ENCODE measurements around the gene TEX13D.

TEX13D gene

DNA sequence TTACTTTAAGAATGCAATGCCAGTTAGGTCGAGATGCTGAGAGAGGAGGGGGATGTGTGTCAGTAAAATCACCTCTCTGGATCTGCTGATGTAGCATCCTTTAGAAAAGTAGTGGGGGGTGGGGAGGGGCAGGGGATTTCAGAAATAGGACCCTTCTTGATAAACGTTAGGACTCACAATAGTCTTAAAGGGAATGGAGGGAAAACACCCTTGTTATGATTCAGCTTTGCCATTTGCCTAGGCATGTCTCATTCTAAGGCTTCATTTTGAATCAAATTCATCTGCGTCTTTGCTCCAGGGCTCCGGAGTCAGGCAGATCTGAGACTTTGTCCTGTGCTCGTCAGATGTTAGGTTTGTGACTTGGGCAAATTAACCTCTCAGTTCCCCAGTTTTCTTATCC is 14.8 kb downstream of the TEX13D start:
- no peaks in the 10 kb centered on the region for H3K36me3 ChIP-seq (ENCODE audit: control insufficient read depth in 1 of 2, insufficient read depth in 2 of 2, low read length in 2 of 2)
- no peaks in the 10 kb centered on the region for H3K27me3 ChIP-seq (ENCODE audit: control insufficient read depth in 1 of 2, insufficient read depth in 2 of 2, low read length in 2 of 2)
- H3K4me3 ChIP-seq (ENCODE audit: low read depth in 1 of 2, low read length in 2 of 2) = no peak overlapping the region
- no peak overlapping the region for H3K27ac ChIP-seq (ENCODE audit: low read depth, low read length)
- no peak overlapping the region for H3K9ac ChIP-seq (ENCODE audit: low read depth in 1 of 2, low read length in 2 of 2)
- H3K9me3 ChIP-seq (ENCODE audit: control insufficient read depth in 1 of 2, low read length in 2 of 2) = no peaks in the 10 kb centered on the region
- no peaks in the 10 kb centered on the region for H3K4me1 ChIP-seq (ENCODE audit: control insufficient read depth in 1 of 2, insufficient read depth in 2 of 2, low read length in 2 of 2)

DNA sequence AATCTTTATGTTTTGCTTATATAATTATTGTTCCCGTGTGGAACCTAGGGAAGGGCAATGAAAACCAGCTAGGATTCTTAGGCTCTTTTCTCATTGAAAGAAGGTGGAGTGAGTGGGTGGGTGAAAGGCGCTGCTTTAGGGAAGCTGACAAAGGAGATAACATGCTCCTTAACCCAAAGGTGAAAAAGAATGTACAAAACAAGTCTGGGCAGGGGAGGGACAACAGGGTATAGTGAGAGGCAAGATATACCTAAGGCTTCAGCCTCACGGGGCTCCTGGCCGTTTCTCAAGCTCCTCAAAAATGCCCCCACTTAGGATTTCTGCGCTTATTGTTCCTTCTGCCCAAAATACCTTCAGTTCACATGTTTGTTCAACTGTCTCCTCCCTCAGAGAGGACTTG is 15.7 kb downstream of the TEX13D start:
- Histone ChIP-seq H3K27ac (ENCODE audit: low read depth, low read length) (no peak overlapping the region), H3K4me3 (ENCODE audit: low read depth in 1 of 2, low read length in 2 of 2) (no peak overlapping the region), H3K27me3 (ENCODE audit: control insufficient read depth in 1 of 2, insufficient read depth in 2 of 2, low read length in 2 of 2) (no peaks in the 10 kb centered on the region), H3K9me3 (ENCODE audit: control insufficient read depth in 1 of 2, low read length in 2 of 2) (no peaks in the 10 kb centered on the region), H3K9ac (ENCODE audit: low read depth in 1 of 2, low read length in 2 of 2) (no peak overlapping the region), H3K4me1 (ENCODE audit: control insufficient read depth in 1 of 2, insufficient read depth in 2 of 2, low read length in 2 of 2) (no peaks in the 10 kb centered on the region), H3K36me3 (ENCODE audit: control insufficient read depth in 1 of 2, insufficient read depth in 2 of 2, low read length in 2 of 2) (no peaks in the 10 kb centered on the region)

DNA sequence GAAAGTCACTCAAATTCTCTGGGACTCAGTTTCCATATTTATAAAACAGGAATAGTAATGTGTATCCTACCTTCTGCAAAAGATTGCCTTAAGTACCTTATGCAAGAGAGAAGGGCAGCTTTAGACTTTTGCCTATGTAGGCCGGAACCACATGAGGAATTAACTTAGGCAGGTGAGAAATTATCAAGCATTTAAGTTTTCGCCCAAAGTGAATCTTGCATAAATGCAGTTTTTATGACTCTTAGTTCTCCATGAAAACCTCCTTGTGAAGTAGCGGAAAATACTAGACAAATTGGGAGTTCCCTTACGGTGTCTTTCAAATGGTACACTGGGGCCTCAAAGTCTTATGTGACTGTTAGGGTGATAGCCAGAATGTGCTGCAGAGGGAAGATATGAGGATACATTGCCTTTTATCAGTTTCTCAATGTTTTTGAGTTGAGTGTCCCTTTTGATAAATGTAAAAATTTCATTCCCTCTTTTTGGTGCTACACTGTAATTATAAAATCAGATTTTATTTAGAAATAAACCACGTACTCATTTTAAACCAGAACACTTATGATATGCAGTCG is 16.5 kb downstream of the TEX13D start:
- no peaks in the 10 kb centered on the region for H3K36me3 ChIP-seq (ENCODE audit: control insufficient read depth in 1 of 2, insufficient read depth in 2 of 2, low read length in 2 of 2)
- no peaks in the 10 kb centered on the region for H3K27me3 ChIP-seq (ENCODE audit: control insufficient read depth in 1 of 2, insufficient read depth in 2 of 2, low read length in 2 of 2)
- H3K4me3 ChIP-seq (ENCODE audit: low read depth in 1 of 2, low read length in 2 of 2) = no peak overlapping the region
- H3K9ac ChIP-seq (ENCODE audit: low read depth in 1 of 2, low read length in 2 of 2) = no peak overlapping the region
- no peaks in the 10 kb centered on the region for H3K4me1 ChIP-seq (ENCODE audit: control insufficient read depth in 1 of 2, insufficient read depth in 2 of 2, low read length in 2 of 2)
- H3K27ac ChIP-seq (ENCODE audit: low read depth, low read length) = no peak overlapping the region
- no peaks in the 10 kb centered on the region for H3K9me3 ChIP-seq (ENCODE audit: control insufficient read depth in 1 of 2, low read length in 2 of 2)

DNA sequence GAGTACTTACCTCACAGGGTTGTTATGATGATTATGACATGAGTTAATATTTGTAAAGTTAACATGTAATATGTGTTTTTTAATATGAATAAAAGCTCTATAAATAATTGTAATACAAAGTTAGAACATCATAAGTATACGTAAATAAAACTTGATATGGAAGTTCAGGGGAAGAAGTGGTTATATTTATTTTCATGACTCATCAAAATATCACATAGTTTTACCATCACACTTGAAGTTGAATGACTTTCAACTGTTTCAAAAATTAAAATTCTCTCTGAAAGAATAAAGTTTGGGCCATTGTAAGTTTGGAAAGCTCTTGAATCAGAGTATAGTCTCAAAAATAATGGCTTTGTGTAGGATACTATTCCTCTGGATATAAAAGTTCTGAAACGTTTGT is 22.2 kb downstream of the TEX13D start:
- Histone ChIP-seq H3K9ac (ENCODE audit: low read depth in 1 of 2, low read length in 2 of 2) (no peak overlapping the region), H3K36me3 (ENCODE audit: control insufficient read depth in 1 of 2, insufficient read depth in 2 of 2, low read length in 2 of 2) (no peaks in the 10 kb centered on the region), H3K27ac (ENCODE audit: low read depth, low read length) (no peak overlapping the region), H3K9me3 (ENCODE audit: control insufficient read depth in 1 of 2, low read length in 2 of 2) (no peaks in the 10 kb centered on the region), H3K27me3 (ENCODE audit: control insufficient read depth in 1 of 2, insufficient read depth in 2 of 2, low read length in 2 of 2) (no peaks in the 10 kb centered on the region), H3K4me1 (ENCODE audit: control insufficient read depth in 1 of 2, insufficient read depth in 2 of 2, low read length in 2 of 2) (no peaks in the 10 kb centered on the region), H3K4me3 (ENCODE audit: low read depth in 1 of 2, low read length in 2 of 2) (no peak overlapping the region)

DNA sequence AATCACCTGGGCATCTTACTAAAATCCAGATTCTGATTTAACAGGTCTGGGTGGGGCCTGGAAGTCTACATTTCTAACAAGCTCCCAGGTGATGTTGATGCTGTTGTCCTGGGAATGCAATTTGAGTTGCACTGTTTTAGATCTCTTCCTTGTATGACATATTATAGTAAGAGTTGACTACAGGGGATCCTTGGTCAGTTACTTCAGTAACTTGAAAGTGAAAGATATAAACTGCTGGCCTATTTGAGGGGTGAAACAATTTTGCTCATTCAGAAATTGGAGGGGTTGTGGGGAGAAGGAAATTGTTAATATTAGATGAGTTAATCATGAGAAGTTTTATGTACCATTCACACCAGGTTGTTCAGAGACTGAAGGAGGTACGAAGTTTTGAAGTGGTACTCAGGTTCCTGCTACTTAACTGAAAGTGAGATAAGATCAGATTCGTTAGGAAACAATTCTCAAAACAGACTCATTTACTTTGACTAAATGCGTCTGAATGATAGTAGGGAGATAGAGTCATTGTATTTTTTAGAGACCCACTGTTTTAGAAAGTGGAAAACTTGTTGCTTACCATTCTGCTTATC is 26.4 kb downstream of the TEX13D start:
- no peaks in the 10 kb centered on the region for H3K27me3 ChIP-seq (ENCODE audit: control insufficient read depth in 1 of 2, insufficient read depth in 2 of 2, low read length in 2 of 2)
- H3K36me3 ChIP-seq (ENCODE audit: control insufficient read depth in 1 of 2, insufficient read depth in 2 of 2, low read length in 2 of 2) = no peaks in the 10 kb centered on the region
- H3K9me3 ChIP-seq (ENCODE audit: control insufficient read depth in 1 of 2, low read length in 2 of 2) = no peaks in the 10 kb centered on the region
- H3K4me1 ChIP-seq (ENCODE audit: control insufficient read depth in 1 of 2, insufficient read depth in 2 of 2, low read length in 2 of 2) = no peaks in the 10 kb centered on the region
- no peak overlapping the region for H3K9ac ChIP-seq (ENCODE audit: low read depth in 1 of 2, low read length in 2 of 2)
- no peak overlapping the region for H3K27ac ChIP-seq (ENCODE audit: low read depth, low read length)
- no peak overlapping the region for H3K4me3 ChIP-seq (ENCODE audit: low read depth in 1 of 2, low read length in 2 of 2)

DNA sequence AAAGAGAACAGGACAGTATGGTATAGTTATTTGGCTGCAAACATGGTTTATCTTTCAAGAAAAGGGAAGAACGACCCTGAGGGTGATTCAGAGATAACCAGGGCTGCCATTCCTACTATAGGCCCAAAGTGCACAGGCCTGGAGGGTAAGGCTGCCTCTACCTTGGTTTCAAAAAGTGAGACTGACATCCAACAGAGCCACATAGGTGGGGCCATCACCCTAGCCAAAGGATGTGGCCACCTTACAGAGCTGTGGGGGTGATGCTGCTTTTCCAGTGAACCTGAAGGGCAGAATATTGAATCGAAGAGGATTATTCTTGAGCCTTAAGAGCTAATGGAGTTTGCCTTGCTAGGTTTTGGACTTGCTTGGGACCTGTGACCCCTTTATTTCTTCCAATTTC is 29.6 kb downstream of the TEX13D start:
- no peaks in the 10 kb centered on the region for H3K9me3 ChIP-seq (ENCODE audit: control insufficient read depth in 1 of 2, low read length in 2 of 2)
- H3K4me1 ChIP-seq (ENCODE audit: control insufficient read depth in 1 of 2, insufficient read depth in 2 of 2, low read length in 2 of 2) = no peaks in the 10 kb centered on the region
- no peaks in the 10 kb centered on the region for H3K36me3 ChIP-seq (ENCODE audit: control insufficient read depth in 1 of 2, insufficient read depth in 2 of 2, low read length in 2 of 2)
- H3K27ac ChIP-seq (ENCODE audit: low read depth, low read length) = no peak overlapping the region
- H3K27me3 ChIP-seq (ENCODE audit: control insufficient read depth in 1 of 2, insufficient read depth in 2 of 2, low read length in 2 of 2) = no peaks in the 10 kb centered on the region
- no peak overlapping the region for H3K4me3 ChIP-seq (ENCODE audit: low read depth in 1 of 2, low read length in 2 of 2)
- no peak overlapping the region for H3K9ac ChIP-seq (ENCODE audit: low read depth in 1 of 2, low read length in 2 of 2)

DNA sequence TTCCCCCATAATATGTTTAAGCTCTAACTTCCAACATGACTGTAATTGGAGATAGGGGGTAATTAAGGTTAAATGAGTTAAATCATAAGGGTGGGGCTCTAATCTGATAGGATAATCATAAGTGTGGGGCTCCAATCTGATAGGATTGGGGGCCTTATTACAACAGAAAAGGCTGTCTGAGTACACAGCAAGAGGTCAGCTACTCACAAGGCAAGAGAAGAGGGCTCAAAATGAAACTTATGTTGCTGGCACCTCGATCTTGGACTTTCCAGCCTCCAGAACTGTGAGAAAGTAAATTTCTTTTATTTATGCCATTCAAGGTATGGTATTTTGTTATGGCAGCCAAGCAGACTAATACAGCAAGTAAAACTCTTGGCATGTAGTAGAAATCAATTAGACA is 30.3 kb downstream of the TEX13D start:
- Histone ChIP-seq H3K9ac (ENCODE audit: low read depth in 1 of 2, low read length in 2 of 2) (no peak overlapping the region), H3K9me3 (ENCODE audit: control insufficient read depth in 1 of 2, low read length in 2 of 2) (no peaks in the 10 kb centered on the region)

DNA sequence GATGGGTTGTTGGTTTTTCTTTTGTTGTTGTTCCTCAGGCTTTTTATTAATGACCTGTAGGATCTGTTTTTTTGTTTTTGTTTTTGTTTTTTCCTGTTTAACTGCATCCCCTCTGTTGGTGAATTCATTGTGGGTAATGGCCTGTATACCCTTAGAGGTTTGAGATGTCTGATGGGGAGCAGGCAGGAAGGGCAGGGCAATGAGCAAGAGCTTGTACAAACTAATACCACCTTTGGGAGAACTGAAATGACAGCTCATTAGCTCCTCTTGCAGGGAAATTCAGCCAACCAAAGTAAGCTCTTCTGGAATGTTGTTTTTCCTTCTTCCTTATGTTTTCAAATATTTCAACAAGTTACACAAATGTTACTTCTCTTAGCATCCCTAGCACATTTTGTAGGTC is 37.3 kb downstream of the TEX13D start:
- H3K9ac ChIP-seq (ENCODE audit: low read depth in 1 of 2, low read length in 2 of 2) = no peak overlapping the region
- no peaks in the 10 kb centered on the region for H3K36me3 ChIP-seq (ENCODE audit: control insufficient read depth in 1 of 2, insufficient read depth in 2 of 2, low read length in 2 of 2)
- H3K27me3 ChIP-seq (ENCODE audit: control insufficient read depth in 1 of 2, insufficient read depth in 2 of 2, low read length in 2 of 2) = no peaks in the 10 kb centered on the region
- no peaks in the 10 kb centered on the region for H3K9me3 ChIP-seq (ENCODE audit: control insufficient read depth in 1 of 2, low read length in 2 of 2)
- H3K4me3 ChIP-seq (ENCODE audit: low read depth in 1 of 2, low read length in 2 of 2) = no peak overlapping the region
- H3K4me1 ChIP-seq (ENCODE audit: control insufficient read depth in 1 of 2, insufficient read depth in 2 of 2, low read length in 2 of 2) = no peaks in the 10 kb centered on the region
- no peak overlapping the region for H3K27ac ChIP-seq (ENCODE audit: low read depth, low read length)

More for the DNA sequence above, 30.3 kb downstream of the TEX13D start:
- H3K36me3 ChIP-seq (ENCODE audit: control insufficient read depth in 1 of 2, insufficient read depth in 2 of 2, low read length in 2 of 2) = no peaks in the 10 kb centered on the region
- no peaks in the 10 kb centered on the region for H3K27me3 ChIP-seq (ENCODE audit: control insufficient read depth in 1 of 2, insufficient read depth in 2 of 2, low read length in 2 of 2)
- H3K27ac ChIP-seq (ENCODE audit: low read depth, low read length) = no peak overlapping the region
- no peak overlapping the region for H3K4me3 ChIP-seq (ENCODE audit: low read depth in 1 of 2, low read length in 2 of 2)
- H3K4me1 ChIP-seq (ENCODE audit: control insufficient read depth in 1 of 2, insufficient read depth in 2 of 2, low read length in 2 of 2) = no peaks in the 10 kb centered on the region

DNA sequence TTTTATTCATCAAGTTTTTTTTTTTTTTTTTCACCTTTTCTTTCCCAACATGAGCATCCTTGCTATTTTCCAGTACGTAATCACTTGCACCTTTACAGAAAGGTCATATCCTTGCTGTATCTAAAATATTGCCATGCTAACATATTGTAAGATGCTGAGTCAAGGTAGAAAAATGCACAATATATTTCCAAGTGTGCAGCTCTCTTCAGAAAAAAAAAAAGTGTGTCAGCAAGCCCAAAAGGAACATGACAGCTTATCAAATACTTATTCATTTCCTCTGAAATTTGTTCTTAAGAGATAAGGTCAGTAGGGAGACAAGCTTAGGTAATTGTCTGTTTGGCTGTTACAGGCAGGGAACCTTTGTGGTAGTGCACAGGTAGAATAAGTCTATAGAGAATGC is 40.9 kb downstream of the TEX13D start:
- Histone ChIP-seq H3K27ac (ENCODE audit: low read depth, low read length) (no peak overlapping the region), H3K9me3 (ENCODE audit: control insufficient read depth in 1 of 2, low read length in 2 of 2) (no peaks in the 10 kb centered on the region), H3K4me1 (ENCODE audit: control insufficient read depth in 1 of 2, insufficient read depth in 2 of 2, low read length in 2 of 2) (no peaks in the 10 kb centered on the region), H3K27me3 (ENCODE audit: control insufficient read depth in 1 of 2, insufficient read depth in 2 of 2, low read length in 2 of 2) (no peaks in the 10 kb centered on the region), H3K4me3 (ENCODE audit: low read depth in 1 of 2, low read length in 2 of 2) (no peak overlapping the region), H3K9ac (ENCODE audit: low read depth in 1 of 2, low read length in 2 of 2) (no peak overlapping the region), H3K36me3 (ENCODE audit: control insufficient read depth in 1 of 2, insufficient read depth in 2 of 2, low read length in 2 of 2) (no peaks in the 10 kb centered on the region)

DNA sequence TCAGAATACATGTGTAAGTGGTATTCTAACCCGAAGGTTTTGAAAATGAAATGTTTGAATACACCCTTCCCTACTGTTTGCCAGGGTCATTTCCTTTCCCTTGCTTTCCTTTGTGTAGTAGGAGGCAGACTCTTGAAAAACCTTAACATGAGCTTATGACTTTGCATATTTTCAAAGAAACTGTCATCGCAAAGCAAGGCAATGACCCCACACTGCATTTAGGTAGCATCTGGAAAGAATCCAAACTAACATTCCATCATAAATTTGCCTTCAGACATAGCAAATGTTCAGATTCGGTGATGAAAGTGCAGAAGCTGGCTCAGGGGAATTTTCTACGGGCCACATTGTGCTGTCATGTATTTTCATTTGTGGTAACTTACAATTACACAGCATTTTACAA is 46.2 kb downstream of the TEX13D start:
- Histone ChIP-seq H3K27me3 (ENCODE audit: control insufficient read depth in 1 of 2, insufficient read depth in 2 of 2, low read length in 2 of 2) (no peaks in the 10 kb centered on the region), H3K4me3 (ENCODE audit: low read depth in 1 of 2, low read length in 2 of 2) (no peak overlapping the region), H3K36me3 (ENCODE audit: control insufficient read depth in 1 of 2, insufficient read depth in 2 of 2, low read length in 2 of 2) (no peaks in the 10 kb centered on the region), H3K9ac (ENCODE audit: low read depth in 1 of 2, low read length in 2 of 2) (no peak overlapping the region), H3K9me3 (ENCODE audit: control insufficient read depth in 1 of 2, low read length in 2 of 2) (no peaks in the 10 kb centered on the region), H3K4me1 (ENCODE audit: control insufficient read depth in 1 of 2, insufficient read depth in 2 of 2, low read length in 2 of 2) (no peaks in the 10 kb centered on the region), H3K27ac (ENCODE audit: low read depth, low read length) (no peak overlapping the region)

DNA sequence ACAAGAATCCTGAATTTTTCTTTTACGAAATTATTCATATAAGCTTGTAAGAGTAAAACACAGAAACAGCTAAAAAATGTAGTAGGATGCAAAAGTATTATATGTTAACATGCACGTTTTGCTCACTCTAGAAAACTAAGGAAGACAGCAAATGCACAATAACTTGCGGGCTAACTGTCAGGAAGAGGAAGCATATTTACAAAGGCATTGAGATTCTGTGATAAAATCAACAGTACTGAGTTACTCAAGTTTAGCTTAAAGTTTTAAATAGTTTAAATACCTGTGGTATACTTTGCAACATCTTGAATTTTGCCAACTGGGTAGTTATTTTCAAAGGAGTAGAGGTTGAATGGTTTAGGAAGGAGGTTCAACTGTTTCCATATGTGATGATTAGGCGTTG is 50.9 kb downstream of the TEX13D start:
- Histone ChIP-seq H3K36me3 (ENCODE audit: control insufficient read depth in 1 of 2, insufficient read depth in 2 of 2, low read length in 2 of 2) (no peaks in the 10 kb centered on the region), H3K4me3 (ENCODE audit: low read depth in 1 of 2, low read length in 2 of 2) (no peak overlapping the region), H3K9ac (ENCODE audit: low read depth in 1 of 2, low read length in 2 of 2) (no peak overlapping the region), H3K9me3 (ENCODE audit: control insufficient read depth in 1 of 2, low read length in 2 of 2) (no peaks in the 10 kb centered on the region), H3K4me1 (ENCODE audit: control insufficient read depth in 1 of 2, insufficient read depth in 2 of 2, low read length in 2 of 2) (no peaks in the 10 kb centered on the region), H3K27ac (ENCODE audit: low read depth, low read length) (no peak overlapping the region), H3K27me3 (ENCODE audit: control insufficient read depth in 1 of 2, insufficient read depth in 2 of 2, low read length in 2 of 2) (no peaks in the 10 kb centered on the region)
